ENCODE results near the gene HDAC11. TPM values are rescaled to one million over a fixed set of nuclear protein-coding genes. Genes with fewer than 3 reads are reported as not detected.

Gene HDAC11
- total RNA-seq, 1 donor from 2014 or later, result 40.7 TPM

- no peak for DNase-seq
- intact Hi-C loops (cut with DNase I), result no loop called here
- ATAC-seq (ENCODE audit: poor library complexity), result no peak
Measured at GRCh38 chr3:13501521-13501920, 21.4 kb downstream of the HDAC11 start.

GRCh38 chr3:13501958-13502790, 22.1 kb downstream of the HDAC11 start:
- ATAC-seq (ENCODE audit: poor library complexity) (no peak), DNase-seq (peak; percentile 21)
- intact Hi-C loops (cut with DNase I), result no loop called here

GRCh38 chr3:13502791-13503060, 22.6 kb downstream of the HDAC11 start:
- ATAC-seq (ENCODE audit: poor library complexity) (no peak), DNase-seq (peak; percentile 9)
- intact Hi-C loops (cut with DNase I), result no loop called here

GRCh38 chr3:13504161-13504831, 24.2 kb downstream of the HDAC11 start:
- ATAC-seq (ENCODE audit: poor library complexity) (no peak), DNase-seq (peak; percentile 32)
- intact Hi-C loops (cut with DNase I), result no loop called here

- ATAC-seq (ENCODE audit: poor library complexity), result no peak
- DNase-seq, result peak; percentile 34
- intact Hi-C loops (cut with DNase I), result no loop called here
Measured at GRCh38 chr3:13505147-13506130, 25.3 kb downstream of the HDAC11 start.

- ATAC-seq (ENCODE audit: poor library complexity) (no peak), DNase-seq (no peak)
- intact Hi-C loops (cut with DNase I), result no loop called here
Measured at GRCh38 chr3:13506239-13506638, 26.1 kb downstream of the HDAC11 start.

GRCh38 chr3:13506680-13507079, 26.6 kb downstream of the HDAC11 start:
- peak; percentile 17 for DNase-seq
- intact Hi-C loops (cut with DNase I), result no loop called here
- no peak for ATAC-seq (ENCODE audit: poor library complexity)

- intact Hi-C loops (cut with DNase I), result no loop called here
- DNase-seq (no peak), ATAC-seq (ENCODE audit: poor library complexity) (no peak)
Measured at GRCh38 chr3:13507247-13507569, 27.1 kb downstream of the HDAC11 start.

GRCh38 chr3:13507570-13508339, 27.6 kb downstream of the HDAC11 start:
- ATAC-seq (ENCODE audit: poor library complexity), result peak; percentile 40
- DNase-seq, result peak; percentile 47
- intact Hi-C loops (cut with DNase I), result no loop called here

- no peak for ATAC-seq (ENCODE audit: poor library complexity)
- intact Hi-C loops (cut with DNase I), result no loop called here
- peak; percentile 28 for DNase-seq
Measured at GRCh38 chr3:13508496-13508895, 28.4 kb downstream of the HDAC11 start.

- ATAC-seq (ENCODE audit: poor library complexity), result no peak
- intact Hi-C loops (cut with DNase I), result no loop called here
- peak; percentile 30 for DNase-seq
Measured at GRCh38 chr3:13509059-13509815, 29.1 kb downstream of the HDAC11 start.

- no peak for ATAC-seq (ENCODE audit: poor library complexity)
- intact Hi-C loops (cut with DNase I), result no loop called here
- peak; percentile 18 for DNase-seq
Measured at GRCh38 chr3:13509816-13510192, 29.7 kb downstream of the HDAC11 start.

- peak; percentile 13 for DNase-seq
- ATAC-seq (ENCODE audit: poor library complexity), result no peak
Measured at GRCh38 chr3:13512451-13512850, 32.3 kb downstream of the HDAC11 start.

GRCh38 chr3:13513051-13513912, 33.2 kb downstream of the HDAC11 start:
- intact Hi-C loops (cut with DNase I), result no loop called here
- DNase-seq (peak; percentile 39), ATAC-seq (ENCODE audit: poor library complexity) (no peak)

More at GRCh38 chr3:13512451-13512850, 32.3 kb downstream of the HDAC11 start:
- intact Hi-C loops (cut with DNase I), result no loop called here

GRCh38 chr3:13513913-13514517, 33.9 kb downstream of the HDAC11 start:
- peak; percentile 20 for DNase-seq
- ATAC-seq (ENCODE audit: poor library complexity), result no peak
- intact Hi-C loops (cut with DNase I), result no loop called here

GRCh38 chr3:13514639-13515435, 34.7 kb downstream of the HDAC11 start:
- DNase-seq (no peak), ATAC-seq (ENCODE audit: poor library complexity) (no peak)
- intact Hi-C loops (cut with DNase I), result no loop called here

All from Right ventricle myocardium superior (tissue), 1 donor.